Kasumi-1 (cell line): ENCODE measurements around the gene DDI2.
"Not testable (repeated sequence)": the region's sequence is repeated elsewhere in the genome, so short reads cannot be mapped to it uniquely, and the experiment has no call there.

Experiments used
- DNase-seq, 2 experiments: peaks; one replicate each; lab custom pipeline; 2025; lab: John Stamatoyannopoulos, UW

Gene DDI2

DNA sequence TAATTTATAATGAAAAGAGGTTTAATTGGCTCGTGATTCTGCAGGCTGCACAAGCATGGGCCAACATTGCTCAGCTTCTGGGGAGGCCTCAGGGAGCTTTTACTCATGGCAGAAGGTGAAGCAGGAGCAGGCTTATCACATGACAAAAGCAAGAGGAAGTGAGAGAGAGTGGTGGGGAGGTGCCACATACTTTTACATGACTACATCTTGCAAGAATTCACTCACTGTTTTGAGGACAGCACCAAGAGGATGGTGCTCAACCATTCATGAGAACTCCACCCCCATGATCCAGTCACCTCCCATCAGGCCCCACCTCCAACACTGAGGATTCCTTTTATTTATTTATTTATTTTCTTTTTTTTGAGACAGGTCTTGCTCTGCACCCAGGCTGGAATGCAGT is 61.3 kb downstream of the DDI2 start:
- peak in 1 of 2 experiments; percentile 26 for DNase-seq

DNA sequence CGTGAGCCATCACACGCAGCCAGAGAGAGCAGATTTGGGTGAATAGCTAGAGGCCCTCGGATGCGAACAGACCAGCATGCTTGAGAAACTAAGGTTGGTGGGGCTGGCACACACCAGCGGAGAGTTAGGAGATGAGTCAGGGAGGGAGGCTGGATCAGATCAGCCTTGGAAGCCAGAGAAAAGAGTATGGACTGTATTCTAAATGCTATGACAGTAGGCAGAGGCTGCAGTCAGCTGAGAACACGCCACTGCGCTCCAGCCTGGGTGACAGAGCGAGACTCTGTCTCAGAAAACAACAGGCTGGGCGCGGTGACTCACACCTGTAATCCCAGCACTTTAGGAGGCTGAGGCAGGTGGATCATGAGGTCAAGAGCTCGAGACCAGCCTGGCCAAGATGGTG is 62.9 kb downstream of the DDI2 start:
- DNase-seq: no peak

DNA sequence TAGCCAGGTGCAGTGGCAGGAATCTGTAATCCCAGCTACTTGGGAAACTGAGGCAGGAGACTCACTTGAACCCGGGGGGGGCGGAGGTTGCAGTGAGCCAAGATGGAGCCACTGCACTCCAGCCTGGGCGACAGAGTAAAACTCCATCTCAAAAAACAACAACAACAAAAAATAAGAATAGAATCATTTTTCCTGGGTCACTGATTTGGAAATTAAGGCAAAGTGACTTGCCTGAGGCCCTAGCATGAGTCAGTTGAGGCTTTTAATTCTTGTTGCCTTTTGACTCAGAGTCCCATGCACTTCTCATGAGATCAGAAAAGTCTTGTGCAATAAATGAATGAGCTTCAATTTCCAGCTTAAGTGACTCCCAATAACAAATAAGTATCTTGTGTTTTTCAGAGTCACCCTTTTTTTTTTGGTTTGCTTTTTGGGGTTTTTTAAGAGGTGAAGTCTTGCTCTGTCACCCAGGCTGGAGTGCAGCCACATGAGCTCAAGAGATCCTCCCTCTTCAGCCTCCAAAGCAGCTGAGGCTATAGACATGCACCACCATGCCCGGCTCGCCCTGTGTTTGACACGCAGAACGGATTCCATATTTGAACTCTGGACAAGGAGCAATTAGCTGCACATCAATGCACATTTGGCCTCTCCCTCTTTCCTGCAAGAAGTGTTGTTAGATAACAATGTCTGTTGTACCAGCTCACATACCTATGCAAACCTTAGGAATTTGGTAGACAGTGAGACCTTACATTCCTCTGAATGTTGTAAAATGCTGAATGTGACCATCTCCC is 63.5 kb downstream of the DDI2 start:
- DNase-seq: no peak

DNA sequence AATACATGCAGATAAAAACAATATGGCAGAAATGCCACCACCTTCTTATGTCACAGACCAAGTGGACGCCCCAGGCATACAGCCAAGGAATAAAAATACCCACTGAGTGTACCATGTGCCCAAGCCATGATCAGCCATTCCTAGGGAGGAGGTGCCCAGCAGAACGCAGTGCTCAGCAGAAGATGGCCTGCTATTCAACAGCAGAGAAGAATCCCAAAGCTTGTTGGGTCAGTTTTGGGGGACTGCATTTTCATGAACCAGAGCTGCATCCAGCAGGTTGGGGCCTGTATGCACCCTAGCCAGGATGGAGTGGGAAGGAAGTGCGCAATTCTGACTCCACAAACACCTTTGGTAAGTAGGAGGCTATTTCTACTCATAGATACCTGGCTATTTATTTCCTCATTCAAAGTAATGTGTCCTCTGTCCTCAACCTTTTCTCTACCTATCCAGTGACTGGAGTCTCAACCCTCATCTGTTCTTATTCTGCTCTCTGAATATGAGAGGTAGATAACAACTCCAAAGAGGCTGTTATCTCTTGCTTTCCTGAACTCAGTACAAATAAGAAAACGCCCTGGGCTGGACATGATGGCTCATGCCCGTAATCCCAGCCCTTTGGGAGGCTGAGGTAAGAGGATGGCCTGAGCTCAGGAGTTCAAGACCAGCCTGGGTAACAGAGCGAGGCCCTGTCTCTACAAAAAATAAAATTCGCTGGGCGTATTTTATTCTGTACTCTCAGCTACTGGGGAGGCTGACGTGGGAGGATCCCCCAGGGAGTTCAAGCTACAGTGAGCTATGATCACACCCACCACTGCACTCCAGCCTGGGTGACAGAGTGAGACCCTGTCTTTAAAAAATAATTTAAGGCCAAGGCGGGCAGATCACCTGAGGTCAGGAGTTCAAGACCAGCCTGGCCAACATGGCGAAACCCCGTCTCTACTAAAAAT is 64.4 kb downstream of the DDI2 start:
- no peak for DNase-seq

GRCh38 chr1:15682936-15683341 is 65.7 kb downstream of the DDI2 start:
- no peak for DNase-seq

GRCh38 chr1:15683345-15684039 is 66.2 kb downstream of the DDI2 start:
- DNase-seq: no peak

- peak; percentile 15 to 16 for DNase-seq
Observed at GRCh38 chr1:15684042-15684461, 66.8 kb downstream of the DDI2 start, which contains the start of gene PLEKHM2. Gene PLEKHM2, plus strand, starts transcription at chr1:15684320. Its CDS starts 239 bp downstream, at chr1:15684559.

DNA sequence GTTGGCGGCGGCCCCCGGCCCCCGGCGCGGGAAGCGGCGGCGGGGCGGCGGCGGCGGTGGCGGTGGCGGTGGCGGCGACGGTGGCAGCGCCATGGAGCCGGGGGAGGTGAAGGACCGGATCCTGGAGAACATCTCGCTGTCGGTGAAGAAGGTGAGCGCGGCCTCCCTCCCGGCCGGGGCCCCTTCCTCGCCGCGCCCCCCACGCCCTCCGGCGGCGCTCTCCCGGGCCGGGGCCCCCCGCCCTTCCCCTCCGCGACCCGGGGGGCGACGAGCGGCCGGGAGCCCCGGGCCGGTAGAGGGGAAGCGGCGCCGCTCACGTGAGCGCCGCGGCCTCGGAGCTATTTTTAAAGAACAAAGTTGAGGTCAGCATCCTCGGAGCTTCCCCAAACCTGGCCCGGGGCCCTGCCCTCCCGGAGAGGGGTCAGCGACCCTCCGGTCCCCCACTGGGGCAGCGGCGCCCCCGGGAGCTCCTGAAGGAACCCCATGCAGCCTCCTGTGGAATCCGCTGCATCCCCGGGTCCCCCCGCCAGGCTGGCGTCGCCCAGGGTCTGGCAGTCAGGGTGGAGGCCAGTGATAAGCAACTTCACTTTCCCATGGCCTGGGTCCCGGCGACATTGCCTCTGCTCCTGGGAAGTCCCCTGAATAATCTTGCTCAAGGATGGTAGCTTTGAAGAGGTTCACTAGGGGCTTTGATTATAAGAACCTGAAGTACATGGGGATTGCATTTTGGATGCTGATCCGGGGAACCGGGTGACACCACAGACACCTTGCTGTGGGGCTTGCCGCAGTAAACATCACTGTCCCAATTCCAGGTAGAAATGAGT is 67.4 kb downstream of the DDI2 start:
- peak; percentile 15 to 22 for DNase-seq

DNA sequence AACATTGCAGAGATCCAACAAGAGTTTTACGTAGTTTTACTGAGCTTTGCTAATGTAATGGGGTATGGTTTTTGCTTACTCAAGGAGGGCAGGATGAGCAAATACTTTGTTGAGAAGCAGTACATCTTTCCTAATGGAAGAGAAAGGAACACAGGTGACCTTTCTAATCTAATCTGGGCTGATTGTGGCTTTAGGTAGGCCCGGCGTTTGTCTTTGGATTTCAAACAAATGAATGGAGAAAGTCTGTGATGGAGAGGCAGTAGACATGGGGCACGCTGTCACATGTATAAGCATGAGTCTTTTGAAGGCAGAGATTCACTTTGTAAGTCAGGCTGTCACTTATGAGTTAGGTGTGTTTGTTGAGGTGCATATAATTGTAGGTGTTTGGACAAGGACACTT is 68.6 kb downstream of the DDI2 start:
- DNase-seq: no peak

- DNase-seq: no peak
Observed at GRCh38 chr1:15687446-15687845, 70.2 kb downstream of the DDI2 start.

DNA sequence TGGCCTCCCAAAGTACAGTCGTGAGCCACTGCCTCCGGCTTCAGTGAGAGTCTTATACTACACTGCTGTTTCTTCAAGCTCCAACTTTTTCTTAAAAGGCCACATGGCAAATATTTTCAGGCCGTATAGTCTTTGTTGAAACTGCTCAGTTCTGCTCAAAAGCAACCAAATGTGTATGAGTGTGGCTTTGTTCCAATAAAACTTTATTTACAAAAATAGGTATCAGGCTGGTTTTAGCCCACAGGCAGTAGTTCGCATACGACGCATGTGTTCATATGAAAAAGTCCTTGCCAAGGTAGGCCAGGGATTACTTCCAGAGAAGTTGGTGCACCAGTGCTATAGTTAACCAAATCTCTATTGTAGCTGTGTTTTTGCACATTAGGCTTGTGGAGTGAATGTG is 73.1 kb downstream of the DDI2 start:
- no peak for DNase-seq

DNA sequence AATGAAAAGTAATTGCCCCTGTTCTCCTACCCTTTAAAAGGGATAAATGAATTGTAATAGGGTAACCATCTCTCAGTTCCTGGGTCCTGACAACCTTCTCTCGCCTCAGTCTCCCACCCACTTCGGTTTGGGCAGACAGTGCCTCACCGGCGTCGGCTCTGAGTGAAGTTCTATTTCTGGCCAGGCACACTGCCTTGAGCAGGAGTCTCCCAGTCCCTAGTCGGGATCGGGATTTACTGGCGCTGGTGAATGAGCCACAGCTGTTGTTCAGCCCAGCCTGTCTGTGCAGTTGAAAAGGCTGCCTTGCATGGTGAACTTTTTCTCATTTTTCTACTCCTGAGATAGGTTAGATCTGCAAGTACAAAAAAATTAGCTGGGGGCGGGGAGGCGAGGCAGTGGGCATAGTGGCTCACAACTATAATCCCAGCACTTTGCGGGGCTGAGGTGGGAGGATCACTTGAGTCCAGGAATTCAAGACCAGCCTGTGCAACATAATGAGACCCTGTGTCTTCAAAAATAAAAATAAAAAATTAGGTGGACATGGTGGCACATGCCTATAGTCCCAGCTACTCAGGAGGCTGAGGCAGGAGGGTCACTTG is 74.3 kb downstream of the DDI2 start:
- no peak for DNase-seq

- no peak for DNase-seq
Observed at GRCh38 chr1:15692121-15692682, 74.9 kb downstream of the DDI2 start.

DNA sequence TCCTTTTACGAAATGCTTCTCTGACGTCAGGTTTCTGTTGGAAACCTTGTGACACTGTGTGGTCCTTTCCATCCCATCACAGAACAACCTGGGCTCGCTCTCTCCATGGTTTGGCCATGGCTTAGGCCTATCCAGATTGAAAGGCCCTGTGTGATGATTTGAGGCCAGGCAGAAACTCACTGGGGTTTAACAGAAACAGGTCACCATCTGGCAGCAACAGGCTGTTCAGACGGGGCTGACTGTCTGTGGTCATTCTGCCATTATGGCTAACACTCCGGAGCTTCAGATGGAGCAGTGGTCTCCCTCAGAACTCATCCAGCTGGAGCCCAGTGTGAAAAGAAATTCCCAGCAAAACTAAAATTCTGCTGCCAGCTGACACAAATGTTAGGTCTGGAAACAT is 76.1 kb downstream of the DDI2 start:
- no peak for DNase-seq

DNA sequence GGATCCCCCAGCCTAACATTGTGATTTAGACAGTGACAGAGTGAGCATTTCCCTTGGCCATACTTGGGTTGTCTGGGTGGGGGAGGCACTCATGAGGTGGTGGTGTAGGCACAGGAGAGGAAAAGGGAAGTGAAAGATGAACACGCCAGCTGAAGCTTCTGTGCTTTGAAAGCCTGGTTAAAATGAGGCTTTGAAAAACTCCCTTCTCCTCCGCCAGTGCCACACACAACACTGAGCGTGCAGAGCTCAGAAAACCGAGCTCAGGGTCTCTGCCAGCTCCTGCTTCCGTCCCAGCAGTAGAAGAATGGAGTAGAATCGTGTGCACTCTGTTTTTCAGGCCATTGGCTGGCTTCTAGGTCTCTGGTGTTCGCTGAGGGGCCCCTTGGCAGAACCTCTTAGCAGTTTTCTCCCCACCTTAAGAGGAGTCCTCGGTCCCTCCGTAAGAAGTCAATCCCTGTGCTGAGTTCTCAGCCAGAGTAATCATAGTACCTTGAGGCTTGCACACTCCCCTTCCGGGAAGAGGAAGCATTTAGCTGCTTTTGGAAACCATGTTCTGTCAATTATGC is 79.8 kb downstream of the DDI2 start:
- peak; percentile 89 to 92 for DNase-seq

- no peak for DNase-seq
Observed at GRCh38 chr1:15698201-15698600, 80.9 kb downstream of the DDI2 start.

DNA sequence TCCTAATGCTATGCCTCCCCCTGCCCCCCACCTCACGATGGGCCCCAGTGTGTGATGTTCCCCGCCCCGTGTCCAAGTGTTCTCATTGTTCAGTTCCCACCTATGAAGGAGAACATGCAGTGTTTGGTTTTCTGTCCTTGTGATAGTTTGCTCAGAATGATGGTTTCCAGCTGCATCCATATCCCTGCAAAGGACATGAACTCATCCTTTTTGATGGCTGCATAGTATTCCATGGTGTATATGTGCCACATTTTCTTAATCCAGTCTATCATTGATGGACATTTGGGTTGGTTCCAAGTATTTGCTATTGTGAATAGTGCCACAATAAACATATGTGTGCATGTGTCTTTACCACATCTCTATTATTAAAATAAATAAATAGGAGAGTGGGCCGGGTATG is 82.1 kb downstream of the DDI2 start:
- DNase-seq: not testable (repeated sequence)

- DNase-seq: no peak
Observed at GRCh38 chr1:15700508-15700907, 83.2 kb downstream of the DDI2 start.

- no peak for DNase-seq
Observed at GRCh38 chr1:15701784-15702183, 84.5 kb downstream of the DDI2 start.
